Stimulated activated memory B cell treated with anti-CD40 and anti-IgM and Interleukin-4, amounts not matched to agents 10 μg/mL and 1 μg/mL and 100 μg/mL, for 72 hours (primary cell): ENCODE results near the gene ZFX.

Experiments used
- ATAC-seq: fragments of 150-1000 bp; cut with Tn5 transposase; 2 replicates; pipeline ENCODE4 v1.10.0; 2021
- H3K27ac Mint-ChIP-seq: one replicate; pipeline ENCODE4 v1.8.0; 2022; ENCODE audit warnings: mild to moderate bottlenecking, mixed read lengths
- H3K27me3 Mint-ChIP-seq: one replicate; pipeline ENCODE4 v1.8.0; 2022; ENCODE audit warnings: mixed read lengths
- H3K36me3 Mint-ChIP-seq: one replicate; pipeline ENCODE4 v1.8.0; 2022; ENCODE audit warnings: mixed read lengths
- H3K4me1 Mint-ChIP-seq: one replicate; pipeline ENCODE4 v1.8.0; 2022; ENCODE audit warnings: mixed read lengths
- H3K4me3 Mint-ChIP-seq: one replicate; pipeline ENCODE4 v1.8.0; 2022; ENCODE audit warnings: mild to moderate bottlenecking, moderate library complexity, mixed read lengths
- H3K9me3 Mint-ChIP-seq: one replicate; pipeline ENCODE4 v1.8.0; 2022; ENCODE audit warnings: mixed read lengths

ZFX gene

GRCh38 chrX:24262309-24262708, 112.8 kb downstream of the ZFX start:
- peaks cover 11% of the 10 kb centered on the region for H3K4me1 Mint-ChIP-seq
- no peaks in the 10 kb centered on the region for H3K27me3 Mint-ChIP-seq
- no peak for ATAC-seq
- no peak overlapping the region for H3K27ac Mint-ChIP-seq
- H3K9me3 Mint-ChIP-seq, result peaks cover 2% of the 10 kb centered on the region
- H3K4me3 Mint-ChIP-seq, result no peak overlapping the region
- H3K36me3 Mint-ChIP-seq, result no peaks in the 10 kb centered on the region

GRCh38 chrX:24264383-24264782, 114.9 kb downstream of the ZFX start:
- H3K27ac Mint-ChIP-seq, result no peak overlapping the region
- no peaks in the 10 kb centered on the region for H3K36me3 Mint-ChIP-seq
- peaks cover 11% of the 10 kb centered on the region for H3K4me1 Mint-ChIP-seq
- H3K4me3 Mint-ChIP-seq, result no peak overlapping the region
- peaks cover 2% of the 10 kb centered on the region for H3K9me3 Mint-ChIP-seq
- ATAC-seq, result no peak
- no peaks in the 10 kb centered on the region for H3K27me3 Mint-ChIP-seq
